ENCODE measurements around the gene GET4.
"Not testable (repeated sequence)": the region's sequence is repeated elsewhere in the genome, so short reads cannot be mapped to it uniquely, and the experiment has no call there.

GET4 gene

GRCh38 chr7:871900-872537 lies 4.3 kb upstream of the GET4 start:
- TF ChIP-seq GATA1 (IDR thresholded peaks at IDR 0.05; ENCODE audit: low read depth, low read length) (no peak), POLR2A (IDR thresholded peaks at IDR 0.05; ENCODE audit: low read length) (no peak)
- DNase-seq: peak in 1 of 2 experiments; percentile 21

GRCh38 chr7:872685-873084 lies 3.7 kb upstream of the GET4 start:
- DNase-seq: not testable (repeated sequence)

DNA sequence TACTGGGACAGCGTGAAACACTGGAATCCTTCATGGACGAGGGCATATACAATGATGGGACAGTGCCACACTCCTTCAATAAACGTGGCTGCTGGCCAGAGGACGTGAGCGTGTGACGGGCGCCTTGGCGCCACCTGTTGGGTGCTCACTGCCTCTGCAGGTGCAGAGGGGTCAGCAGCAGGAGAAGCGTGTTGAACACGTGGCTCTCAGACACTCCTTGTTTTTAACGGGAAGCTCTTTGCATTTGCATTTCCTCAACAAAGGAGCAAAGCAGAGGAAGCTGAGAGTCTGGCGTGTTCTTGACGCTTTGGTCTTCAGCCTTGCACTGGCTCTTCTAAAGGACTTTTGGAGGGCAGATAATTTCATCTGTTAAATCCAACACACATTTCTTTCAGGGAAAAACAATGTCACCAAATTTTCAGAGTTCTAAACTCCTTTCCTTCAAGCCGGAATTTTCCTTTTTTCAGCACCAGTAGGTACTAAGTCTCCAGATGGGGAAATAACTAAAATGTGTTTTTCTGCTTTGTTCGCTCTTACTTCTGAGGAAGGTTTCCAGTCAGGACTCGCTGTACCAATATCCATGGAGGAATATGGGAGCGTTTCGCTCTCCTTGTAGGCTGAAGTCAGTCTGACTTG lies 2.9 kb upstream of the GET4 start:
- peak; percentile 88 to 90 for DNase-seq
- TF ChIP-seq POLR2A (IDR thresholded peaks at IDR 0.05; ENCODE audit: low read length): no peak
- TF ChIP-seq GATA1 (IDR thresholded peaks at IDR 0.05; ENCODE audit: low read depth, low read length): no peak

GRCh38 chr7:874031-874749 lies 2.2 kb upstream of the GET4 start:
- peak; percentile 63 to 68 for DNase-seq

DNA sequence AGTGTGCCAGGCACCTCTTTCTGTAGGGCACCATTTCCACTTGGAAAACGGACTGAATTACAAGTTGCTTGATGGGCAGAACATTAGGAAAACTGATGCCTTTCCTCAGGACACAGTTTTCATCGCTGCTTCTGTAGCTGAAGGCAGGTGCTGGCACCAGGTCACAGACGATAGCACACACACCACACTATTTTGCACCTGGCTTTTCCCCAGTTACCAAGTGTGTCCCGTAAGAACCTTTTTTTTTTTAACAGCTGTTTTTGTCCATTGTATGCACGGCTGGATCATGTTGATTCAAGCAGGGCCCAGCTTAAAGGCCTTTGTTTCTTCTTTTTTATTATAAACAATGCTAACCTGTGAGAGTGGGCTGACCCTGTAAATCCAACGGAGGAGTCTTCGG lies 1.3 kb upstream of the GET4 start:
- DNase-seq: peak in 1 of 2 experiments; percentile 38
- TF ChIP-seq POLR2A (IDR thresholded peaks at IDR 0.05; ENCODE audit: low read length) (no peak), GATA1 (IDR thresholded peaks at IDR 0.05; ENCODE audit: low read depth, low read length) (no peak)

More at GRCh38 chr7:874031-874749, 2.2 kb upstream of the GET4 start:
- no peak for TF ChIP-seq POLR2A (IDR thresholded peaks at IDR 0.05; ENCODE audit: low read length)
- no peak for TF ChIP-seq GATA1 (IDR thresholded peaks at IDR 0.05; ENCODE audit: low read depth, low read length)

GRCh38 chr7:875476-876076 lies 778 bp upstream of the GET4 start:
- TF ChIP-seq POLR2A (IDR thresholded peaks at IDR 0.05; ENCODE audit: low read length): no peak
- TF ChIP-seq GATA1 (IDR thresholded peaks at IDR 0.05; ENCODE audit: low read depth, low read length): no peak
- peak in 1 of 2 experiments; percentile 51 for DNase-seq

DNA sequence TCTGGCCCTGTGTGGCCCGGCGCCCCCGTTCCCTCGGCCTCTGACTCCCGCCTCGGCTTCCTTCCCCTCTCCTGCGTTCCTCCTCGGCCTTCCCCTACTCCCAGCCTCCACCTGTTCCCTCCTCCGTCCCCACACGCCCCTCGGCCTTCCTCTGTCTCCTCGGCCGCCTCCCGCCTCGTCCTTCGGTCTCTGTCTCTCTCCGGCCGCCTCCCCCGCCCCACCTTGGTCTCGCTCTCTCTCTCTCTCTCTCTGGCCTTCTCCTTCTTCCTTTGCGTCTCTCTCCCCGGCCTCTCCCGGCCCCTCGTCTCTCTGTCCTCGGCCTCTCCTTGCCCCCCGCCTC lies 588 bp downstream of the GET4 start:
- DNase-seq: peak; percentile 76 to 84
- TF ChIP-seq GATA1 (IDR thresholded peaks at IDR 0.05; ENCODE audit: low read depth, low read length) (no peak), POLR2A (IDR thresholded peaks at IDR 0.05; ENCODE audit: low read length) (no peak)

DNA sequence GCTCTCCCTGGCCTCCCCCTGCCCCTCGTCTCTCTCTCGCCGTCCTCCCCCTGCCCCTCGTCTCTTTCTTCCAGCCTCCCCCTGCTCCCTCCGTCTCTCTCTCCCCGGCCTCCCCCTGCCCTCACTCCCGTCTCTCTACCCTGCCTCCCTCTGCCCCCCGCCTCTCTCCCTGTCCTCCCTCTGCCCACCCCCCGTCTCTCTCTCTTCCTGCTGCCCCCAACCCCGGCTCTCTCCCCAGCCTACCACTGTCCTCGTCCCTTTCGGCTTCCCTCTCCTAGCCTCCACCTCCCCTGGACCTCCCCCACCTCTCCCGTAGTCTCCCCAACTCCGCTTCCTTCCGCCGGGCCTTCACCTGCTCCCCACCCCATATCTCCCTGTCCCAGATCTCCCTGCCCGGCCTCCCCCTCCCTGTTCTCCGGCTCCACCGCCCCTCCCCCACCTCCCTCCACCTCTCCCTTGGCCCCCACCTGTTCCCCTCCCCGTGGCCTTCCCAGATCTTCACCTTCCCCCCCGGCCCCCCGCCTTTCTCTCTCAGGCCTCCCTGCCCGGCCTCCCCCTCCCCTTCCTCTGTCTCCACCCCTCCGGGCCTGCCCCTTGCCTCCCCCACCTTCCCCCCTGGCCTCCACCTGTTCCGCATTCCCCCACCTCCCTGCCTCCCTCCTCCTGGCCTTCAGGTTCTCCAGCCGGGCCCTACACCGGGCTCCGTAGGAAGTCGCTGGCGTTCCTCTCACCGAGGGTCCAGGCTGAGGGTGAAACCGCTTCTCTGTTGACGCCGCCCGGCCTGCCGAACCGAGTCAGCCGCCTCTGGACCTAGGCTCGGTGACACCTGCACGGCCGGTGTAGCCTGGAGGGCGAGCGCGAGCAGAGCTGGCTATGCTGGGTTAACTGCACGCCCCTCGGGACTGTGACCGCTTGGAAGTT lies 1.2 kb downstream of the GET4 start:
- TF ChIP-seq GATA1 (IDR thresholded peaks at IDR 0.05; ENCODE audit: low read depth, low read length): no peak
- no peak for TF ChIP-seq POLR2A (IDR thresholded peaks at IDR 0.05; ENCODE audit: low read length)
- DNase-seq: peak; percentile 76 to 79

DNA sequence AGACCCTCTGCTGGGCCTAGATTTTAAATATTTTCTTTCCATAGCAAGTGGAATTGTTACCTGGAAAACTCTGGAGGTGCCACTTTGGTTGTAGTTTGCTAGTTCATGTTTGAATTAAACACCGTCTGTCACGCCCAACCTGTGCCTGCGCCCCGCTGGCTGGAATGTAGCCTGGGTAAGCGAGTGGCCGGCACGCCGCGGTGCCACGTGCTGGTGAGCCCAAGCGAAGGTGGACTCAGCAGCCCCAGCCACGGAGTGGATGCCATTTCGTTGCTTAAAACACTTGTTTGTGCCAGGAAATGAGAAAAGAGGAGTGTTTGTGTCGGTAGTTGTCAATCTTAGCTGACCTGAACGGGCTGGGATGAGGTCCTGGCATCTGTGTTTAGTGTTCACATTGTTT lies 2.7 kb downstream of the GET4 start:
- no peak for TF ChIP-seq GATA1 (IDR thresholded peaks at IDR 0.05; ENCODE audit: low read depth, low read length)
- TF ChIP-seq POLR2A (IDR thresholded peaks at IDR 0.05; ENCODE audit: low read length): no peak
- DNase-seq: no peak

GRCh38 chr7:879706-880105 lies 3.4 kb downstream of the GET4 start:
- no peak for DNase-seq
- TF ChIP-seq POLR2A (IDR thresholded peaks at IDR 0.05; ENCODE audit: low read length) (no peak), GATA1 (IDR thresholded peaks at IDR 0.05; ENCODE audit: low read depth, low read length) (no peak)

- no peak for DNase-seq
- TF ChIP-seq GATA1 (IDR thresholded peaks at IDR 0.05; ENCODE audit: low read depth, low read length) (no peak), POLR2A (IDR thresholded peaks at IDR 0.05; ENCODE audit: low read length) (no peak)
Observed at GRCh38 chr7:880450-880849, 4.1 kb downstream of the GET4 start.

GRCh38 chr7:881441-882234 lies 5.3 kb downstream of the GET4 start:
- no peak for DNase-seq
- TF ChIP-seq GATA1 (IDR thresholded peaks at IDR 0.05; ENCODE audit: low read depth, low read length) (no peak), POLR2A (IDR thresholded peaks at IDR 0.05; ENCODE audit: low read length) (no peak)

Measured in erythroblast (primary cell).